ENCODE data around the gene SMAGP.

GRCh38 chr12:51195841-51196240, 74.4 kb downstream of the SMAGP start:
- TF ChIP-seq CTCF (IDR thresholded peaks at IDR 0.05) (no peak), POLR2A (IDR thresholded peaks at IDR 0.05) (no peak)

Measured in tibial nerve (tissue), 3 donors.